Stimulated activated naive CD4-positive, alpha-beta T cell treated with Interleukin-2 at 50 U/mL for 16 hours (primary cell): ENCODE measurements around the gene SLC6A11.

ENCODE experiments used
- DNase-seq: peaks from one replicate; lab custom pipeline; 2025; lab: John Stamatoyannopoulos, UW

The SLC6A11 gene

DNA sequence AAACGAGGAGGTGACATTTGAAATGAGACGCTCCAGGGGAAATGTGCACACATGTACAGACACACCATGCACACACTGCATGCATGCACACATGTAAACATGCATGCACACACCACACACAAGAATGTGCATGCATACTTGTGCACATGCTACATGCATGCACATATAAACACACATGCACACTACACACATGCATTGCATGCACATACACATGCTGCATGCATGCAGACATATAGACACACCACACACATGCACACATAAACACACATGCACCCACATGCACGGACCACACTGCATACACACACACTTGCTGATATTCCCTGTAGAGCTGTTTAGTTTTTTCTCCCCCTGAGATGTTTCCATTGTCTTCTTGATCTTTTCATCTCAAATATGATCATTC, 138.7 kb downstream of the SLC6A11 start:
- no peak for DNase-seq

DNA sequence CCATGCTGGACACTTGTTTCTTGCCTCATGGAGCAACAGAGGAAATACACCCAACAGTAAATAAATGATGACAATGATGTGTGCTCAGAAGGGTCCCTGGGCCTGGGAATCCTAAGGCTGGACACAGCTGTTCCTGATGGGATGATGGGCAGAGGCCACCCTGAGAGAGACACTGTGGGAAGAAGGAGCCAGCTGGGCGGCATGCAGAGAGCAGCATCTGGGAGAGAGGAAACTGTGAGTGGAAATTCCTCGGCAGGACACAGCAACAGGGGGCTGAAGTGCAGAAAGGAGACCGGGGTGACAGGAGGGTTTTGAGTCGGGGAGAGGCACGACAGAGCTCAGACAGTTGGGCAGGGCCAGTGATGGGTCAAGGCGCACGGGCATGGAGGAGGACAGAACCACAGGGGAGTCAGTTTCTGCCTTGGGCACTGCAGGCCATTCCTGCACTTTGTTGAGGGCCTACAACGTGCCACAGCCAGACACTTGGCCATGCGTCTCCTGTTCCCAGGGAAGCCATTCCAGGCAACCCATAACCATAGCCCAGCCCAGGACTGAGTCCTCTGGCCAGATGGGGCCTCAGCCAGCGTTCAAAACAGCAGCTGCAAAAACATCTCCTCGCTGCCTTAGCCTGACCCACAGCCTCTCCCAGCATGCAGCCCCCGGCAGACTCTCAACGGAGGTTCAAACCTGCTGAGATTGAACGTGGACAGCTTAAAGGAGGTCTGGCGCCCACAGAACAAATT, 139.9 kb downstream of the SLC6A11 start:
- no peak for DNase-seq

DNA sequence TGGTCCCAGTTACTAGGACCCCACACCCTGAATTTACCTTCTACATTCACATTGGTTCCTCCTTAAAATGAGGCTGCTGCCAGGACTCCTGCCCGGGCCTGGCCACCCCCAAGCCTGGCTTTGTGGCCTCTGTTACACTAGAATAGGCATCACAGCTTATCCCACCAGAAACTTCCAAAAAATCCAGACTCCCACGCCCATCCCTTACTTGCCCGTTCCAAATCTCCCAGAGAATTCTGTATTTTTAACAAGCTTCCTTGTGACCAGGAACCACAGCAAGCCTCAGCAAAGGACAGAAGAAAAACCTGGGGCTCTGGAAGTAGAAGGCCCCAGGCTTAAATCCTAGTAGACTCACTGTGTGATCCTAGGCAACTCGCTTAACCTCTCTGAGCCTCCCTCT, 140.5 kb downstream of the SLC6A11 start:
- DNase-seq = no peak

DNA sequence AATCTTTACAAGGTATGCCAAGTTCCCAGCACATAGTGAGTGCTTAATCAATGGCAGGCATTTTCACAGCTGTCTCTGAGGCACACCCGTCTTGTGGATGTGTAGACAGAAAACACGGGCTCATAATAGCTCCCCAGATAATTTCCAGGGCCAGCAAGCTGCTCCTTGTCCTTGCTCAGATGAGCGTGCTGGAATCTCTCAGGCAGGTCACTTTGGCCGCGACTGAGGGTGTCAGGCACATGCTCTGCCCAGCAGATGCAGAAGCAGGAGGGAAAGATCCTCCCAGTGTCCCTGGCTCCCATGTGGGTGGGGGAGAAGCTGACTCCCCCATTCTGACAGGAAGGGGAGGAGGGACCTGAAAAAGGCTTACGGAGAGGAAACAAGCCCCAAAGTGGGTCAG, 141.0 kb downstream of the SLC6A11 start:
- DNase-seq = no peak

DNA sequence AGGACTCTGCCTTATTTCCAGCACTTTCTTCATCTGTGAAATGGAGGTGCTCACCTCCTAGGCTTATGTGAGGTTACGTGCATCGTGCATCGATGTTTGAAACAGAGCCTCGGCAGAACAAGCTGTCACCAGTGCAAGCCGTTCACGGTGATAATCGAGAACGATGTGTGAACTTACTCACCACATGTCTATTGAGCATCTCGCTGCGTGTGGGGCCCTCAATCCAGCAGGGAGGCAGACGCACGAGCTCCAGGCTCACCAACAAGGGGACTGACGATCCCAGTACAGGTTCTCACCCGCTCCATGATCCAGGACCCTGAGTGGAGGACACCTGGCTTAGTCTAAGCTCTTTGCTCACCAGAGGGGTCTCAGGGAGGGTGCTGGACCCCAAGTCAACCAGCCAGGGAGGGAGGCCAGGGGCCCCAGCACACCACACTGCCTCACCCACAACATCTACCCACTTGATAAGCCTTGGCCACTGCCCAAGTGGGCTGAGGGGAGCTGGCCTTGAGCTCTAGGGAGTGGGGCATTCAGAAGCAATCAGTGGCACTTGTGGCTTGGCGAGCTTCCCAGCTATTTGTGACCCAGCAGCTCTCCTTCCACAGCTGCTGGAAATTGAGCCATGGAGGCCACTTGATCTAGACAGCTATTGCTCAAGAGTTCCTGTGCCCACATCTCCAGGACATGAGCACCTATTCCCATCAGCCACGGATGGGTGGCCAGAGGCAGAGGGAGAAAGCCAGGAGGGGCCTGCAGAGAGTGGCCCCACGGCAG, 142.1 kb downstream of the SLC6A11 start:
- DNase-seq = no peak

DNA sequence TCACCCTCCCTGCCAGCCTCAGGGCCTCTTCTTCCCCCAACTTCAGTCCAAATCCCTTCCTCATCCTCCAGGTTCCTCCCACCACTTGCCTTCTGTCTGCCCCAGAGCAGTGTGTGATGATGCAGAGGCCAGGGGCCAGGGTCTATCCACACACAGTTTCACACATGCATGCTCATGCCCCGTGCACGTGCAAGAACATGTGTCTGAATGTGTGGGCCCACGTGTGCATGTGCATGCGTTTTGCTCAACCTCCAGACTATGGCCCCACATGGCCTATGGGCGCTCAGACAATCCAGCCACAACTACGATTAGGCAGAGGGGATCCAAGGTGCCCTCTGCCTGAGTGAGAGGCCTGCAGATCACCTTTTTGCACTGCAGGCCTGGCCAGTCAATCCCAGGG, 144.2 kb downstream of the SLC6A11 start:
- DNase-seq = no peak

DNA sequence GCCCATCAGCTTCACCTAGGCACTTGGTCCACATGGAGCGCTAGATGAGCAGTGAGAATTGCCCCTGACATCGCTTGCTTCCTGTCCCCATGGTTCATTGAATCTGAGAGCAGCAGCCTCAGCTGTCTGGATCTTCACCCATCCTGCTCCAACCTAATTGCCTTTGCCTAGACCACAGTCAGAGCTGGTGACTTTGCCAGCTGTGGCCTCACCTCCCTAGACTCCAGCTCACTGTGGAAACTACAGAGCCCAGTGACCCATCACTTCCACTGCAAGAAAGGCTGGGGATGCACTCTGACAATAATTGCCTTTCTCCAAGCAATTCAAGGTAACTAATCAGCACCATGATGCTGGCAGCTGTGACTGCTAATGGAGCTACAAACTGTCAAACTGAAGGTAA, 145.9 kb downstream of the SLC6A11 start:
- no peak for DNase-seq

DNA sequence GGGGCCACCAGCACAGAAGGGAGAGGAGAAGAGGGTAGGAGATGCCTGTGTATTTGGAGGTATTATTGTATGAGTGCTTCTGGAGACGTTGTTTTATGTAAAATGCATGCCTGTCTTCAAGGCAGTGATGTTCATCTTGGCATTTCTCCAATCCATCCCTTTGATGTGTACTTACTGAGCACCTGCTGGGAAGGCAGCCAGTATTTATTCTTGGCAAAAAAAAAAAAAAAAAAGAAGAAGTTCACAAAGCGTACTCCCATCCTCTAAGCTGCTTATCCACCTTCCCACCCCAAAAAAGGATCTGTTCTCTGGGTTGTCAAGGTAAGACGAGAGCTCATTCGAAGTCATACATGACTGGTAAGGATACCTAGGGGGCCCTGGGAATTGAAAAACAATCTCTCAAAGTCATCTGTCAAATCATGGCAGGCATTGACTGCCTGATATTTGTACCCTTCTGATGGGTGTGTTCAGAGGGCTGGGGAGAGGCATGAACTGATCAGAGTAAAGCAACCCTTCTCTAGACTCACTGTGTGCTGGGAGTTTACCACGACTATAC, 146.5 kb downstream of the SLC6A11 start:
- no peak for DNase-seq

DNA sequence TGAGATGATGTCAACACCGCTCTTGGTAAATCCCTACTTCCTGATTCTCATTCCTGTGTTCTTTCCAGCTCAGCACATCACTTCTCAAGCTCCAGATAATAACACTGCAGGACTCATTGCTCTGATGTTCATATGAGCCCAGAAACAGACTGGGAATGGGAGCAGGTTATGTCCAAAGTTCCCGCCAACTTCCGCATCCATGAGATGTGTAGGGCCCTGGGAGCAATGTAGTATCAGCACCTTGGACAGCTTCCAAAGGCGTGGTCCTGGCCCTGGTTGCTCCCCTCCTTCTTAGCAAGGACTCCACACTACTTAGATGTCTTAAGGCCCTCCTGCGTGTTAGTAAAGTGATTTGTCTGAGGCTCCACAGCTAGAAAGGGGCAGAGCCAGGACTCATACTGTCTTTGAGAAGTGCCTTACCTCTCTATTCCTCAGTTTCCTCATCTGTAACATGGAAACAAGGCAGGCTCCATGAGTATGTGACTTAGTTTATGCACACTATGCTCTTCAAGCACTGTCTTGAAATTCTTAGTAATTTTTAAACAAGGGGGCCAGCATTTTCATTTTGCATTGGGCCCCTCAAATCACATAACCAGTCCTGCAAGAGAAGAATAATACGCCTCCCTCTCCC, 148.6 kb downstream of the SLC6A11 start:
- DNase-seq = no peak

DNA sequence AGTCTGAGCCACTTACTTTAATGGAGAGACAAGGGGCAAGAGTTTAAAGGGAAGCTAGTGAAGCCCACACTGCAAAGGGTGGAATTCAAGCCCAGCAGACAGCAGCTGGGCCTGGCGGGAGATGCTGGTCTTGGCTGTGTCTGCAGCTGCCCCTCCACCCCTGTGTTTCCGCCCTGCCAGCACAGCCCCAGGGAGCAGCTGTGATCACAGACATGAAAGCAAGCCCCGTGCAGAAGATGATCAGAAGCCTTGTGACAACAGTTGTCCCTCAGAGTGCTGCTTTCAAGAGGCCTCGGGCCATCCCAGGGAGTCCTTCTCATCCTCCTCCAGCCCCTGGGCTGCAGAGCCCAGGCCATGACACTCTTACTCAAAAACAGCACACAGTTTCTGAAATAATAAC, 152.4 kb downstream of the SLC6A11 start:
- DNase-seq = no peak

DNA sequence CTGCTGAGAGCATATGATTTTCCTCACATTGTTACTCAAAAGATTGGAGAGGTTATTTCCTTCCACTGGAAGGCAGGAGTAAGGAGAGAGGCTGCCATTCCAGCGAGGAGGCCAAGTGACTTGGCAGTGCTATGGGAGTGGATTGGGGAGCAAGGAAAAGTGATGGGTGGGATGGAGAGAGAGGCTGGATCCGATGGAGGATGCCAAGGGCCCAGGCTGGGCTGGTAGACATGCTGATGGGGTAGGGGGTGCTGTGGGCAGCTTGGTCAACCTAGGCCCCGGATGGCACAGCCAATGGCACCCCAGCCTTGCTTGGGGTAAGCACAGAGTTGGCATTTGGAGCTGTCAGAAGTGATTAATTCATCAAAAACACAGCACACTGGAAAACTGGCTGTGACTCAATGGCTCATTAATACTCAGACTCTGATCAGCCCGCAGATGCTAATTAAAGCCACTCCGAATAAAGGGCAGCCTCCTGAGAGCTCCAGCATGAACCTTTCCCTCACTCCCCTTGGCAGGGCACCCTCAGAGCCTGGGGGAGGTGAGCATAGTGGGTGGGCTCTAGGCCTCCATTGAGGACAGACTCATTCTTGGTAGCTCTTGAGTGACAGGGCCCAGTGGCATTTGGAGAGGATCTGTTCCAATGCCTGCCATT, 154.4 kb downstream of the SLC6A11 start:
- DNase-seq = no peak

DNA sequence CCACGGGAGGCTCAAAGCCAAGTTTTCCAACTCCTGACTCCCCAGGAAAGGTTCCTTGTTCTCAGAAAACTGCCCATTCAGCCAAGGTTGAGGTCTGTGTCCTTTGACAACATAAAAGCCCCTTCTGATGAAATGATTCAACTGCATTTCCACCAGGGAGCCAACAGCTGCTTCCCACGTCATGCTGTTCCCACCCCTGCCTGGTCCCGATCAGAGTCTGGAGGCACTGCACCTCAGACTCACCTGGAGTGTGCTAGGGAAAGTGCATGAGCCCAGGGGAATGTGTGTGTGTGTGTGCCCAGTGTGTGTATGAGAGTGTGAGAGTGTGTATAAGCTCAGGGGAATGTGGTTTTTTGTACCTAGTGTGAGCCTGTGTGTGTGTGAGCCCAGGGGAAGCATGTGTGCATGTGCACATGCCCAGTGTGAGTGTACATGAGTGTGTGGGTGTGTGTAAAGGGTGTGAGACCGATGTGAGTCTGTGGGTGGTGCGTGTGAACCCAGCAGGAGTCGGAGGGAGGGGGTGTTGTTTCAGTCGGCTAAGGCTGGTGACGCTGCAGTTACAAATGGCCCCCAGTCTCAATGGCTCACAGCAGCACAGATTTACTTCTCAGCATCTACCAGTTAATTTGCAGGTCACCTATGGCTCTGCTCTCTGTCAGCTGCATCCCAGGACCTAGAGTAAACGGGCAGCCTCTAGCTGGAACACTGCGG, 156.2 kb downstream of the SLC6A11 start:
- DNase-seq = no peak

DNA sequence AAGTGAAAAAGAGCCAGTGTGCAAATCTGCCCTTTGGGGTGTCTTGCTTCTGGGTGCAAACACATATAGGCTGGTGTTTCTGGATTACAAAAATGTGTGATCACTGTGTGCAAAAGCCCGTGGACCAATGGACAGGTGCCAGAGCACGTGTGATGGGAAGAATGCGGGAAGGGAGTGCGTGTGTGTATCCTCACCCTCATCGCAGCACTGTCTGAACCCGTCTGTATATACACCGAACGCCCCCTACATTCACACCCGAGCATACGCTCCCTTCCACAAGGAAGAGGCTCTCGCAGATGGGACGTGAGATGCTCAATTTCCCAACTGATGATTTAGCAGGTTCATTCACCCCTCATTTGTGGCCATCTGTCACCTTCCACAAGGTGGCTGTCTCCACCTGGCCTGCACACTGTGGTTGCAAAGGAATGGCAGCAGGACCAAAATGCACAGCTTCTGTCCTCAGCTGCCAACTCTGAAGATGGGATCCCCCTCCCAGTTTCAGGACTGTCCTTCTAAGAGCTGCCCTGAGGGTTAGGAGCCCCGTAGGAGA, 157.1 kb downstream of the SLC6A11 start:
- no peak for DNase-seq

DNA sequence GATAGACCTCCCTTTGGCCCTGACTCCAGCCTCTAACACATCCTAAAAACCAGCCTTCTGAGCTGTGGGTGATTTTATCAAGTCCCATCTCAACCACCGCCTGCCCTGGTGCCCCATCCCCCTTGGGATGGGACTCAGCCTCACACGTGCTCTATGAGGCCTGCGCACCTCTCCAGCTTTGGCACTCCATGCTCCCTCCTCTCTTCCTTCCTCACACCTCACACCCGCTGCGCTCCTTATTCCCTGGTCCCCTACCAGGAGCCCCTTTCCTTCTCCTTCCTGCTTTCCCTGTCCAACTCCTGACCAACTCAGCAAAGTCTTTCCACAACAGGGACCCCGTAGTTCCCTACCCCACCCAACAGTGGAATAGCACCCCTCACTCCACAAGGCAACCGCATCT, 158.1 kb downstream of the SLC6A11 start:
- no peak for DNase-seq

DNA sequence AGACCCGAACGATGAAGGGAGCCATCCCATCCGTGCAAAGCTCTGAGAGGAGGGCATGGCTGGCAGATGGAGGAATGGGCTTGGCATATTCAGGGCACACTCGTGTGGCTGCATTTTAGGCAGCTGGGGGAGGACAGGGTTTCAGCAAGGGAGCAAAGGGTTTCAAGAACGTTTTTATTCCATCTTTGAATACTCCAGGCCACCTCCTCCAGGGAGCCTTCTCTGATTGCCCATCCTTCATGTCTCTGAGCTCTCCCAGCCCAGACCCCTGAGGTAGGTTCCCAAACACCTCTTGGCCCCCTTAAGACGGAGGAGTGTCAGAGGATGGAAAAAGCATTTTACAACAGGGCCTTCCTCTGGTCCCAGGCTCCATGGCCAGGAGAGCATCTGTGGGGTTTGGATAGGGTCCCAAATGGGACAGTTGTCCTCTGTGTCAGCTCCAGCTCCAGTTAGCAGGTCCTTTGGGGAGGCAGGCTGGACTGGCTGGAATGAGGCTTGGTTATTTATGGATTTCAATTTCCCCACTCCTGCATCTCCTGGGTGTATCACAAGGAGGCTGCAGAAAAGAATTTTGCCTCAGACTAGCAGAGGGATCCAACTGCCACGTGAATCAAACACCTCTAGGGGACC, 158.8 kb downstream of the SLC6A11 start:
- no peak for DNase-seq

DNA sequence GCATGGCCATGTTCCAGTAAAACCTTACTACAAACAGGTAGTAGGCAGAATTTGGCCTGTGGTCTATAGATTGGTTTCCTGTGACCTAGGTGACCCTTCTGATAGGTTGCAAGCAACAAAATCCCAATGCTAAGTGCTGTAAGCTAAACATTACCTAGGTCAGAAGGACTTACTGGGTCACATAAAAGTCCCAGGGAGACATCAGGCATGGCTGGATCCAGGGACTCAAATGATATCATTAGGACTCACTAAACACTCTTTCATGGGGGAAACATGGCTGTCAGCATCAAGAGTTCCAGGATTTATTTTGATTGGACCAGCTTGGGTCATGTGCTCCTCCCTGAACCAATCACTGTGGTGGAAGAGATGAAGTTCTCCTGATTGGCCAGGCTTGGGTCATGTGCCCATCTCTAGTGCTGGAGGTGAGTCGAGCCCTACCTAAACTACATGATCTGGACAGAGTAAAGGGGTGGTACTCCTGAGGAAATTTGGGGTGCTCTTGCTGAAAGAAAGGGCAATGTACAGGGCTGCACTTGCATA, 159.7 kb downstream of the SLC6A11 start:
- DNase-seq = no peak

DNA sequence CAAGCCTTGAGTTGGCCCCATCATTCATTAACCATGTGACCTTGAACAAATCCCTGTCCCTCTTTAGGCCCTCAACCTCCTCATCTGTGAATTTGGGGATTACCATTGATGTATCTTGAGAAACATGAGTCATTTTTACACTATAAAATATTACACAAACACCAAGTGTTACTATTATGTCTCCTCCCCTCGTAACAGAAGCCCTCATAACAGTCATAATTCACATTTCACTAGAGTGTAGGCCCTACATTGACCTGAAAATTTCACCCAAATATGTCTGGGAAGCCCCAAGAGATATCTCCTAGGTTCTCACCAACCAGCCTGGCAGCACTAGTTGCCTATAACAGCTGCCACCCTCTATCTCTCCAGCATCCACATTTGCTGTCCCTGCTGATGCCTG, 160.7 kb downstream of the SLC6A11 start:
- DNase-seq = no peak

DNA sequence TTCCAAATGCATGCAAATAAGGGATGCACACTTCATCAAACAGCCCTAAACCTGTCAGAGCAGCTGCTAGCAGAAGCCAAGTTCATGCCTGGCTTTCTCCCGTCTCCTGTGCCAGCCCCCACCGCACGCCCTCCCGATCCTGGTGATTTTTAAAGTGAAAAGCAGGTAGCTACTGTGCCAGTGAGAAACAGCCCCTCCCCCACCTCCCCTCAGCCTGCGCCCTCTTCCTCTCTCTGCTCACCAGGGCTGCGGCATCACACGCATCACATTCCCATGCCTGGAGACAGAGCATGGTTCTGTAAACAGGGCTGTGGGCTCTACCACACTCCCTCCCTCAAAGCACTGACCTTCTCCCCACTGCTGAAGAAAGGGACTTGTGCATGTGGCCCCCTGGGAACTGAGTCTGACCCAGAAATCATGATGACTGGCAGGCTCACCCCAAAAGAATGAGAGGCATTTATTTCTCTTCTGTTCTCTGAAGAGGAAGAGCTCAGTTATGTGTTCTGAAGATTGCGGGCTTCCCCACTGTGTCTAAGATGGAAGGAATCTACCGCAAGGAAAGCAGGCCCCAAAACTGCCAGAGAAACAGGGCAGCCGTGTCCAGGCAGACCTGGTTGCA, 162.0 kb downstream of the SLC6A11 start:
- no peak for DNase-seq

DNA sequence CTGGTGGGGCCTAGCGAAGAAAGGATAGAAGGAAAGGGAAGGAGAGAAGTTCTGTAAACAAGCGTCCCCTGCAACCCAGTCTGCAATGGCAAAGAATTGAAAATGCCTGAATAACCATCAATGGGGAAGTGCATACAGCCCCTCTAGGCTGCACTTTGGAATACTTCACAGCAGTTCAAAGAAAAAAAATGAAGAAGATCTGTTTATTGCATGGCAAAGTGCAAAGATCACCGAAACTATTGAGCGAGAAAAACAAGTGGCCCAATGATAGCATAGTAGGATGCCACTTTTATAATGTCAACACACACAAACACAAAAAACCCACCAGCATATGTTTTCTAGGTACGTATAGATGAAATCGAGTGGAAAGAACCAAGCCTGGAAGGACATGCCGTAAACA, 162.9 kb downstream of the SLC6A11 start:
- no peak for DNase-seq

DNA sequence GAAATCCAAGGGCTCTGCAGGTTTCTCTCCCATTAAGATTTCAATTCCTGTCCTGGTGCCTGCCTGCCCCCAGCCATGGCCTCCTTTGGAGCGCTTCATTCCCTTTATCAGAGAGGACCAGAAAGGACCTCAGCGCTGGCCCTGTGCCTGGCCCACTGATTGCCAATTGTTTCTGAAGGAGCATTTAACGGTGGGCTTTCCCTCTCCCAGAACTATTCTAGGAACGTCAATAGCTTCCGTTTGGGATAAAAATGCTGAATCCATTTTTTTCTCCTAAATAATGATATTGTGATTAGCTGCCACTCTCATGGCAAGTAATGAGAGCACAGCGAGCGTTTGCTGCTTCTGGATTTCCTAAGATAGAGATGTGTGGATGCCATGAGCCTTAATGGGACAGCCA, 164.3 kb downstream of the SLC6A11 start:
- no peak for DNase-seq
